Astrocyte of the hippocampus (primary cell): ENCODE data around the gene CPN1.
"Not testable (repeated sequence)": the region's sequence is repeated elsewhere in the genome, so short reads cannot be mapped to it uniquely, and the experiment has no call there.

Experiments
- DNase-seq: peaks from one replicate; pipeline ENCODE4 v3.0.0; 2011; ENCODE audit warnings: low read depth, low spot score

CPN1 gene

GRCh38 chr10:100082276-100082675, 607 bp upstream of the CPN1 start:
- DNase-seq, result not testable (repeated sequence)

- DNase-seq, result no peak
Observed at GRCh38 chr10:100076750-100077149, 4.9 kb downstream of the CPN1 start.

GRCh38 chr10:100075426-100076220, 6.0 kb downstream of the CPN1 start:
- no peak for DNase-seq

DNA sequence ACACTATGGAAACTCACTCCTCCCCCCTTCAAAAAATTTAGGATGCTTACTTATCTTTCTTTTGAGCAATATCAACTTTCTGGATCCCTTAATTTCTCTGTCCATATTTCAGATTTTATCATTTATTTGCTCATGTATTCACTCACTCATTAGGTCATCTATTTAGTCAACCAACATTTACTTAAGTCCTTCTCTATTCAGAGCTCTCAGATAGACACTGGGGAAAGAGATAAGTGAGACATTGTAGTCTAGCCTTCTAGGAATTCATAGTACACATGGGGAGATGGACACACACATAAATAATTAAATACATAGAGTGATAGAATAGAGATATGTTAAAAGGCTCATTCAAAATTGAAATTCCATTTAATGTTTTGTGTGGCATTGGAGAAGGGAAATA, 9.2 kb downstream of the CPN1 start:
- no peak for DNase-seq

DNA sequence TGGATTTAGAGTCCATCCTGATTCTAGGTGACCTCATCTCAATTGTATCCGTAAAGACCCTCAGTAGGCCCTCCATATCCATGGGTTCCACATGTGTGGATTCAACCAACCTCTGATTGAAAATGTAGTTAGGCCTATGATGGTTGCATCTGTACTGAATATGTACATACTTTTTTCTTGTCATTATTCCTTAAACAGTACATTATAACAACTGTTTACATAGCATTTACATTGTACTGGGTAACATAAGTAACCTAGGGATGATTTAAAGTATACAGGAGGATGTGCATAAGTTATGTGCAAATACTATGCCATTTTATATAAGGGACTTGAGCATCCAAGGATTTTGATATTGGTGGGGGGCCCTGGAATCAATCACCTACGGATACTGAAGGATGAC, 10.1 kb downstream of the CPN1 start:
- no peak for DNase-seq

DNA sequence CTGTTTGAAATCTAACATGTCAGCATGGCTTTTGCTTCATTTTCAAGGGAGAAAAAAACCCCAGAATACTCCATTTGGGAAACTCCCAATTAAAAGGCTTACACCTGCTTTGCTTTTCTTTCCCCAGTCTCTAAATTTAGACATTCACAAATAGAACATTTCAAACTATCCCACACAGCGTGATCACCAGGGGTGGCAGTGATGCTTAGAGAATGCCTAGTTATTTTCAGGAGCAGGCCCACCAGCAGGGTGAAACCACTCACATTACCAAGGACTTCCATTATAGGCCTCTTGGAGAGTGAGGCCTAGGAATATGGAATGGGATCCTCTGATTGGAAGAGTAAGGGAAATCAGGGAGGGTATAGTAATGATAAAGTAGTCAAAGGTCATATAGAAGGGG, 14.2 kb downstream of the CPN1 start:
- no peak for DNase-seq

DNA sequence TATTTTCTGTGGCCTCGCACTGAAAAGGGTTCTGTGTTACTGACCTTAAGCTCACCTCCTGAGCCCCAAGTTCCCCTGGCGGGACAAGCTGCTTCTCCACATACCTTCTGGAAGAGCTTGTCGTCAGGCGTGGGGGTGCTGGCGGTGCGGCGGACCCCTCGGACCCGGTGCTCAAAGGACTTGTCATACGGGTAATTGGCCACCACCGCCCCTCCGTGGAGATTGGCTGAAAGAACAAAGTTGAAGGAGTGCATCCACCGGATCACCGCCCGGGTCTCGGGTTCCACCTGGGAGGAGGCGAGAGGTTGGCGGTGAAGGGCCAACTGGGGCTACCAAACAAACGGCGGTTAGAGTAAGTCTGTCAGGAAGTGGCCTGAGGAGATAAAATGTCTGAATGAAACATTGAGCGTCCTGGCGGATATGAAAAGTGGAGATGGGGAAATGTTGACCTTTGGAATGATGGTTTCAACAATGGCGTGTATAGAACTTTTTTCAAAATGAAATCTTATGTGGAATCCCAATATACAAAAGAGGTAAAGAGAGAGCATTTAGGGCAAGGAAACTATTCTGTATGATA, 16.5 kb downstream of the CPN1 start:
- DNase-seq, result no peak

GRCh38 chr10:100061401-100061800, 20.3 kb downstream of the CPN1 start:
- DNase-seq, result no peak

DNA sequence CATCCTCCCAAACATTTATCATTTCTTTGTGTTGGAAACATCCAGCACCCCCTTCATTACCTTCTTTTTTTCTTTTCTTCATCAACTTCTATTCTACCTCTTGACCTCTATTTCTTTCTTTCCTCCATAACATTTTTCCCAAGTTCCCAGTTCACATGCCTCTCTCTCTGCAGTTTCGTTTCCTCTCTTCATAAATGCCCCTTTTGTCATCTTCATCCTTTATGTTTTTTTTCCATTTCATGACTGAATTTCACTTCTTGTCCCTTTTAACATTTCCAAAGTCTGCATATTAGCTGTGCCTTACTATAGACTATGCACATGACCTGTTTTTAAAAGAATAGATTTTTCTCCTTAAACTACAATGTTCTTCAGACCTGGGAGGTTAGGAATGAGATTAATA, 23.7 kb downstream of the CPN1 start:
- no peak for DNase-seq

GRCh38 chr10:100053686-100054460, 27.8 kb downstream of the CPN1 start:
- no peak for DNase-seq

- peak; percentile 93 for DNase-seq
Observed at GRCh38 chr10:100046021-100046486, 35.6 kb downstream of the CPN1 start.

DNA sequence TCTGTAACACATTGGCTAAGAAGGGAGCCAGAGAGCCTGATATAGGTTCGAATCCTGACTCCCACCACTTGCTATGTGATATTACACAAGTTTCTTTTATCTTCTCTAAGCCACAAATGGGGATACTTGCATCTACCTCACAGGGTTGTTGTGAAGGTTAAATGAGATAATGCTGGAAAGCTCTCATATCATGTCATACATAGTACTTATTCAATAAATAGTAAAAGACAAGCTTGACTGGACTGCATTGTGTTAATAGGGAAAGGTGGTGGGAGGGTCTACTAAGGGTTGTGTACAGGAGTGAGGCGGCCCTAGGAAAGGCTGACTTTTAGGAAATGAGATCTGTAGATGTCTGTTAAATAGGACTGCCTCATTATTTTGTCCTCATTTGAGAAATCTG, 36.1 kb downstream of the CPN1 start:
- no peak for DNase-seq

- no peak for DNase-seq
Observed at GRCh38 chr10:100043796-100044195, 37.9 kb downstream of the CPN1 start.

- no peak for DNase-seq
Observed at GRCh38 chr10:100043344-100043743, 38.3 kb downstream of the CPN1 start.

DNA sequence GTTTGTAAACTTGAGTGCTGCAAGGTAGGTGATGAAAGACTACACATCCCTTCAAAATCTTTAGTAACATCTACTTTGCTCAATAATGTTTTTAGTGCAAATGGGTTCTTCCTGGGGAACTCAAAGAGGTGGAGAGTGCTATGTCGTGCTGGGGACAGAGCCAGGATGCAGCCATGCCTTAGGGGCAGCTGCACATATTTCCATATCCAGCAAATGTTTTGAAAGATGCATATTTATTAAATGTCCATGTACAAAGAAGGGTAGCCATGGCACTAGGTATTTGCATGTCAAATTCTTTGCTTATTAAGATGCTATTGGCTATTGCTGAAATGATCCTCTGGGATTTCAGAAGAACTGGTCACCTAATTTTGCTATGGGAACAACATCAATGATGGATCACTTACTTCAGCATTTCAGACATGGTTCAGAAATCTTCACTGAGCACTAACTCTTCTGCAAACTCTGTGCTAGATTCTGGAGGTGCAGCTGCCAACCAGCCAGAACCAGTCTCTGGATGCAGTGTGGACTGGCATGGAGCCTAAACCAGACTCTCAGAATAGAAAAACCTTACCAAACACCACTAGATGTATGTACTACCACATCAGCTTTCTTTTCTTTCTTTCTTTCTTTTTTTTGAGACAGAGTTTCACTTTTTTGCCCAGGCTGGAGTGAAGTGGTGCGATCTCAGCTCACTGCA, 40.2 kb downstream of the CPN1 start:
- DNase-seq, result no peak

GRCh38 chr10:100038561-100039071, 43.1 kb downstream of the CPN1 start:
- no peak for DNase-seq

GRCh38 chr10:100037758-100038315, 43.8 kb downstream of the CPN1 start:
- no peak for DNase-seq

DNA sequence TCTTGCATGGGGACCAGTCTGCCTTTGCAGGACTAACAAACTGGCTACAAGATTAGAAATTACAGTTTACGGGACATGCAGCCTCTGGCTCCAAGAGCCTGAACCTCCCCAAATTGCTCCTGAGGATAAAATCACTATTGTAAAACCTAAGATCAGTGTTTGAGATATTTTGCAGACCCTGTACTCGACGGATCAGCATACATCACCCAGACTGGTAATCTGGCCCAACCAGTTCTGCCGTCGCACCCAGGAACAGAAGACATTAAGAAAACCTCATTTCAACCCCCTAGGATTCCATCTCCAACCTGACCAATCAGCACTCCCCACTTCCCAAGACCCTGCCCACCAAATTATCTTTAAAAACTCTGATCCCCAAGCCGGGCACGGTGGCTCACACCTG, 44.8 kb downstream of the CPN1 start:
- no peak for DNase-seq

DNA sequence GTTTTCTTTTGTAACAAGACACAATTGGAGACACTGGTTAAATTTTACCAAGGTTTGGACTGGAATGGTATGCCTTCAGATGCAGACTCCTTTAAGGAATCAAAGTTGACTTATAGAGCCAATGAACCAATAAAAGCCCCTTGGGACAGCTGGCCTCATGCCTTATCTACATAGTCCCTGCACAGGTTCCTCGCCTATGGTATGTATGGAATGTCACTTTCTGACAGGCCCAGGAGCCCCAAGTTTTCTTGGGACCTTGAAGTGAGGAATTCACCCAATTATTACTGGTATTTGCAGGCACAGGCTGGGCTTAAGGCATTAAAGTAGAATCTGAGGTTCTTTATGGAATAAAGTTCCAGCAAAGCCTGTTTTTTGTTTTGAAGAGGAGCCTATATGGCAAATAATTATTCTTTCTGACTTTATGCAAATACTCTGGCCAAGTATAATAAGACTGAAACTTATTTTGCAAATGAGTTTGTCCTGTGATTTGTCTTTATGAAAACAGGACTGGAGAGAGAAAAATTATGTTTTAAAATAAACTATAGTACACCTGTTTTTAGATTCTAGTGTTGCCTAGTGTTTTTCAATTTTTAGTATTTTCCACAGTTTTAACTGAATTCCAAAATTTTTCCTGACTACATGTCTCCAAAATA, 47.8 kb downstream of the CPN1 start:
- no peak for DNase-seq

GRCh38 chr10:100027416-100027815, 54.3 kb downstream of the CPN1 start:
- DNase-seq, result no peak

GRCh38 chr10:100025576-100025975, 56.1 kb downstream of the CPN1 start:
- DNase-seq, result no peak
